ENCODE measurements around the gene DLST. TPM values are rescaled to one million over a fixed set of nuclear protein-coding genes. Genes with fewer than 3 reads are reported as not detected.

DLST gene
- total and polyA plus RNA-seq, 2 donors (not counting 1 experiment from before 2014, with no cell fraction given), result 95.3 to 214 TPM

GRCh38 chr14:74912801-74913200 lies 31.1 kb downstream of the DLST start:
- H3K79me2 ChIP-seq (ENCODE audit: control insufficient read depth, insufficient read depth, low read length), result no peaks in the 10 kb centered on the region
- no peaks in the 10 kb centered on the region for H3K27me3 ChIP-seq (ENCODE audit: control insufficient read depth, insufficient read depth, low read length)
- H3K27ac ChIP-seq (ENCODE audit: insufficient read depth, low read length), result no peak overlapping the region
- no peaks in the 10 kb centered on the region for H3K9me3 ChIP-seq (ENCODE audit: control insufficient read depth, insufficient read depth, low read depth, low read length)
- no peak overlapping the region for H3K4me2 ChIP-seq (ENCODE audit: extremely low read depth, insufficient read depth, low read length)
- peaks cover 6% of the 10 kb centered on the region for H3K4me1 ChIP-seq (ENCODE audit: control insufficient read depth, extremely low read depth, insufficient read depth, low read length)
- TF ChIP-seq EZH2 (IDR thresholded peaks at IDR 0.05; ENCODE audit: low read length, missing control alignments) (no peak), CTCF (conservative IDR thresholded peaks at IDR 0.05 in 1 of 2, IDR thresholded peaks at IDR 0.05 in 1 of 2; ENCODE audit: low read depth in 1 of 2, low read length in 2 of 2) (no peak)
- no peak overlapping the region for H3K4me3 ChIP-seq (replicated peaks in 1 of 4; ENCODE audit: control extremely low read depth in 1 of 4, insufficient read depth in 1 of 4, low read depth in 3 of 4, low read length in 4 of 4)
- no peak for DNase-seq (ENCODE audit: low read depth in 2 of 2)
- no peak overlapping the region for H2AFZ ChIP-seq (ENCODE audit: low read length)
- H3K9ac ChIP-seq (ENCODE audit: insufficient read depth, low read length), result no peak overlapping the region
- H4K20me1 ChIP-seq (ENCODE audit: control insufficient read depth, extremely low read depth, insufficient read depth, low read length), result no peaks in the 10 kb centered on the region
- H3K36me3 ChIP-seq (ENCODE audit: control insufficient read depth, insufficient read depth, low read length), result no peaks in the 10 kb centered on the region

GRCh38 chr14:74913393-74913910 lies 31.7 kb downstream of the DLST start:
- Histone ChIP-seq H3K4me1 (ENCODE audit: control insufficient read depth, extremely low read depth, insufficient read depth, low read length) (peaks cover 6% of the 10 kb centered on the region), H3K4me2 (ENCODE audit: extremely low read depth, insufficient read depth, low read length) (no peak overlapping the region), H2AFZ (ENCODE audit: low read length) (no peak overlapping the region), H3K27me3 (ENCODE audit: control insufficient read depth, insufficient read depth, low read length) (no peaks in the 10 kb centered on the region), H3K27ac (ENCODE audit: insufficient read depth, low read length) (no peak overlapping the region), H3K9me3 (ENCODE audit: control insufficient read depth, insufficient read depth, low read depth, low read length) (no peaks in the 10 kb centered on the region), H3K36me3 (ENCODE audit: control insufficient read depth, insufficient read depth, low read length) (no peaks in the 10 kb centered on the region), H4K20me1 (ENCODE audit: control insufficient read depth, extremely low read depth, insufficient read depth, low read length) (no peaks in the 10 kb centered on the region), H3K79me2 (ENCODE audit: control insufficient read depth, insufficient read depth, low read length) (no peaks in the 10 kb centered on the region), H3K4me3 (replicated peaks in 1 of 4; ENCODE audit: control extremely low read depth in 1 of 4, insufficient read depth in 1 of 4, low read depth in 3 of 4, low read length in 4 of 4) (no peak overlapping the region), H3K9ac (ENCODE audit: insufficient read depth, low read length) (no peak overlapping the region)
- TF ChIP-seq EZH2 (IDR thresholded peaks at IDR 0.05; ENCODE audit: low read length, missing control alignments) (no peak), CTCF (conservative IDR thresholded peaks at IDR 0.05 in 1 of 2, IDR thresholded peaks at IDR 0.05 in 1 of 2; ENCODE audit: low read depth in 1 of 2, low read length in 2 of 2) (no peak)
- no peak for DNase-seq (ENCODE audit: low read depth in 2 of 2)

GRCh38 chr14:74913986-74914573 lies 32.4 kb downstream of the DLST start:
- no peaks in the 10 kb centered on the region for H3K36me3 ChIP-seq (ENCODE audit: control insufficient read depth, insufficient read depth, low read length)
- no peak overlapping the region for H2AFZ ChIP-seq (ENCODE audit: low read length)
- H3K4me1 ChIP-seq (ENCODE audit: control insufficient read depth, extremely low read depth, insufficient read depth, low read length), result peaks cover 6% of the 10 kb centered on the region
- no peak overlapping the region for H3K4me2 ChIP-seq (ENCODE audit: extremely low read depth, insufficient read depth, low read length)
- no peaks in the 10 kb centered on the region for H3K27me3 ChIP-seq (ENCODE audit: control insufficient read depth, insufficient read depth, low read length)
- no peaks in the 10 kb centered on the region for H4K20me1 ChIP-seq (ENCODE audit: control insufficient read depth, extremely low read depth, insufficient read depth, low read length)
- no peak overlapping the region for H3K4me3 ChIP-seq (replicated peaks in 1 of 4; ENCODE audit: control extremely low read depth in 1 of 4, insufficient read depth in 1 of 4, low read depth in 3 of 4, low read length in 4 of 4)
- peak; percentile 92 to 94 for TF ChIP-seq CTCF (conservative IDR thresholded peaks at IDR 0.05 in 1 of 2, IDR thresholded peaks at IDR 0.05 in 1 of 2; ENCODE audit: low read depth in 1 of 2, low read length in 2 of 2)
- TF ChIP-seq EZH2 (IDR thresholded peaks at IDR 0.05; ENCODE audit: low read length, missing control alignments), result no peak
- no peaks in the 10 kb centered on the region for H3K9me3 ChIP-seq (ENCODE audit: control insufficient read depth, insufficient read depth, low read depth, low read length)
- H3K79me2 ChIP-seq (ENCODE audit: control insufficient read depth, insufficient read depth, low read length), result no peaks in the 10 kb centered on the region
- H3K27ac ChIP-seq (ENCODE audit: insufficient read depth, low read length), result no peak overlapping the region
- no peak overlapping the region for H3K9ac ChIP-seq (ENCODE audit: insufficient read depth, low read length)
- peak; percentile 58 to 83 for DNase-seq (ENCODE audit: low read depth in 2 of 2)

Data from fibroblast of lung (primary cell).